GM18520 (cell line): Measurements from ENCODE around the gene IP6K3.

Source experiments
- ATAC-seq: cut with Tn5 transposase; IDR thresholded peaks from one replicate; pipeline ENCODE4 v1.9.1; 2021; ENCODE audit not compliant: unreplicated experiment

Gene IP6K3

GRCh38 chr6:33761922-33762629 lies 15.4 kb upstream of the IP6K3 start:
- ATAC-seq = no peak

GRCh38 chr6:33761581-33761921 lies 14.8 kb upstream of the IP6K3 start:
- no peak for ATAC-seq

GRCh38 chr6:33759887-33760629 lies 13.4 kb upstream of the IP6K3 start:
- ATAC-seq = no peak

DNA sequence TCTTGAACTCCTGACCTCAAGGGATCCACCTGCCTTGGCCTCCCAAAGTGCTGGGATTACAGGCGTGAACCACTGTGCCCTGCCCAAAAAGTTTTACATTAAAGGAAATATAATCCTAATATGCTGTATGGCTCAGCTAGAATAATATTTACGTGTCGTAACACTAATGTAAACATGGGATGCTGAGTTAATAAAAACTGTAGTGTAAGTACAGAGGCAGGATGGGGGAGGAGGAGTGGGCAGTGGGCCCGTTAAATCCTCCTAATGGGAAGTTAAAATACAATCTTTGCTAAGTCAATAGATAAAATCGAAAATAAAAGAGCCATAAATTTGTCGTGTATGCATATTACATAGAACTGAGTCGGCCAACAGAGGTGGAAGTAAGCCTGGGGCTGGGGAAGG lies 12.1 kb upstream of the IP6K3 start:
- ATAC-seq = no peak

GRCh38 chr6:33757906-33758305 lies 11.2 kb upstream of the IP6K3 start:
- ATAC-seq = no peak

DNA sequence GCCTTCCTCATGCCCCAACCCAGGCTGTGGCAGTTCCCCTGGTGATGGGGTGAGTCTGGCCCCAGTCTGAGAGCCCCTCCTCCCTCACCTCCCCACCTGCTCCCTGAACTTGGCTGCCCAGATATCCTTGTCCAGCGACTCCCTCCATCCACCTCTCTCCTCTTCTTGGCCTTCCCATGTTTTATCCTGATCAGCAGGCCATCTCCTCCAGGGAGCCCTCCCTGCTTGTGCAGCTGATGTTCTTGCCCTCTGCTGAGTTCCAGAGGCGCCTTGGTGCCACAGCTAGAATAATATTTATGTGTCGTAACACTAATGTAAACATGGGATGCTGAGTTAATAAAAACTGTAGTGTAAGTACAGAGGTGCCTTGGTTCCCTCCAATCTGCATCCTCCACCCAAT lies 10.4 kb upstream of the IP6K3 start:
- ATAC-seq = no peak

- no peak for ATAC-seq
Measured at GRCh38 chr6:33756211-33756954, 9.7 kb upstream of the IP6K3 start.

- ATAC-seq = no peak
Measured at GRCh38 chr6:33755070-33755869, 8.6 kb upstream of the IP6K3 start.

- ATAC-seq = no peak
Measured at GRCh38 chr6:33754222-33754621, 7.5 kb upstream of the IP6K3 start.

DNA sequence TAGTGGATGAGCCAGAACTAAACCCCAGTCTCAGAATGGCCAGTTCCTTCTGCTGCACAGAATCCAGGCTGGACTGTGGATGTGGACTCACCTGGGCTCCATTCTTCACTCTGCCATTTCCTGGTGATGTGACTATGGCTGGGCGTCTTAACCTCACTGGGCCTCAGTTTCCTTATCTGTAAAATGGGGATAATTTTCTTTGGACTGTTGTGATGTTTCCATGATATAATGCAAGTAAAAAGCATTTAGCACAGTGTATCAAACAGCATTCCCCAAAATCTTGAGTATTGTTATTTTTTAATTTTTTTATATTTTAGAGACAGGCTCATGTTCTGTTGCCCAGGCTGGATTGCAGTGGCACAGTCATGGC lies 5.9 kb upstream of the IP6K3 start:
- ATAC-seq = no peak

GRCh38 chr6:33751771-33752645 lies 5.3 kb upstream of the IP6K3 start:
- no peak for ATAC-seq

- no peak for ATAC-seq
Measured at GRCh38 chr6:33750244-33750991, 3.7 kb upstream of the IP6K3 start.

DNA sequence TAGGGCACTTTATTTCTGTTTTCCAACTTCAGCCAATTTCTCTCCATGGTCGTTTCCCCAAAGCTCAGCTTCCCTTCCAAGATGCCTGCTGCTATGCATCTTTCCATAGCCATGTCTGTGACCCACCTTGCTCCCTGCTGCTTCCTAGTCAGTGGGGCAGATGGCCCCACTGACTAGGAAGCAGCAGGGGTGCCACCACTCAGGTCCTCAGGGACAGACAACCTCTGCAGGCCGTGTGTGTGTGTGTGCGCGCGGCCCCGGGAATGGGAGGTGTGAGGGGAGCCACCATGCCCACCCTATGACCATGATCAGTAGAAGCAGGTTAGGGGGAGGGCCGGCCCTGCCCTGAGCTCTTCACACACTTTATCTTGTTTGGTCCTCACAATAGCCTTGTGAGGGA lies 2.7 kb upstream of the IP6K3 start:
- no peak for ATAC-seq

- no peak for ATAC-seq
Measured at GRCh38 chr6:33748841-33749240, 2.1 kb upstream of the IP6K3 start.

DNA sequence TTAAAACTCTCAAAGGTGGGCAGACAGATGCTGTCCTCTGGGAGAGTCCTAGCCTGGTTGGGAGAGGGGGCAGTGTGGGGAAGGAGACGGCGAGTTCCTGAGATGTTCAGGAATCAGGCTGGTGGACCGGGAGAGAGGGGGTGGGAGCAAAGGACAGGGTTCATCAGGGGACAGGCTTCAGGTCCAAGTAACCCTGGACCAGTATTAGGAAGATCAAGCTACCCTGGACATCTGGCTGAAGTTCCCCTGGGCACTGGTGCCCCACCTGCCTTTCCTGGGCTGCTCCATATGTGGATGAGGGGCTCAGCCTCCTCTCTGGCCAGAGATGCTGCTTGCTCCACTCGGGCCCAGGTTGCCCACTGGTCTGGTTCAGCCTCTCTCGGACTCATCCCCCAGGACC lies 1.1 kb upstream of the IP6K3 start:
- ATAC-seq = no peak

- no peak for ATAC-seq
Measured at GRCh38 chr6:33746036-33746600, 587 bp downstream of the IP6K3 start.

DNA sequence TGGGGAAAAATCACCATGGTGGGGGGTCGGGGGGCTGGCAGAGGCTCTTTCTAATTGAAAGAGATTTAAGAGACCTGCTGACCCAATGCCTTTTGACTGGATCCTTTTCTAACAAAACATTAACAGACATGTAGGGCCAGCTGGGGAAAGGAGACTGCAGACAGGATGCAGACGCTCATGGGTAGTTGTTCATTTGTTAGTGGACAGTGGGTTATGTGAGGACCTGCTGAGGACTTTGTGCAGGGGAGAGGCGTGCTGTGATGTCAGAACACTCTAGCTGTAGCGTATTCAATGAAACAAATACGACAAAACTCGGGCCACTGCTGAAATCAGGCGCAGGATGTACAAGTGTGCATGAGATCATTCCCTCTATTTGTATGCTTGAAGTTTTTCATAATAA lies 1.2 kb downstream of the IP6K3 start:
- no peak for ATAC-seq

DNA sequence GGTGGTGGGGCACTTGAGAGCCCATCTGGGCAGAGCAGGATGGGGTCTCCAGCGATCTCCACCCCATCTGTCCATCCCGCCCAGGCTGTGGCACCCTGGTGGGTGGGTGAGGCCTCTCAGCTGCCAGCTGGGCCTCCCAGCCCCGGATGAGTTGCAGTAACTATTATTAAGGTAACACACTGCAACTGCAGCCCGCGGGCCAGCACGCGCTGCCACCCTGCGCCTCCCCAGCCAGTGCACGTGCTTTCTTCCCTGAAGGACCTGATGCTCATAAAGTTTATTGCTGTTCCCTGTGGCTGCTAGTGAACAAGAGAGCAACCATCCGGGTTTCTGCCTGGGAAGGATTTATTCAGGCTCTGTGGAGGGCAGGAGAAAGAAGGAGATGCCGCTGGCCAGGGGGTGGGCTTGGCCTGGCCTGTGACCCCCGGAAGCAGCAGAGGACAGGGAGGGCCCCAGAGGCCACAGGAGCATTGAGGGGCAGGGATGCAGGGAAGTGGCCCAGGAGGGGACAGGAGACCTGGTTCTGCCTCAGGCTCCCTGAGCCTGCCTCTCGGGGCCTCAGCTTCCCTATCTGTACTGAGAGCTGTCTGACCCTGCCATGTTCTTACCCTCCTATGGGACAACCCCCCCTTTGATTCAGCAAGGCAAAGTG lies 1.7 kb downstream of the IP6K3 start:
- no peak for ATAC-seq
